ENCODE data around the gene MRPL34.
A peak's percentile ranks its signal among the peaks of the same experiment; 100 is the strongest.
"Not testable (repeated sequence)": the region's sequence is repeated elsewhere in the genome, so short reads cannot be mapped to it uniquely, and the experiment has no call there.

MRPL34 gene

GRCh38 chr19:17286263-17286662 is 19.4 kb upstream of the MRPL34 start:
- no peak for DNase-seq

GRCh38 chr19:17286752-17287151 is 18.9 kb upstream of the MRPL34 start:
- no peak for DNase-seq

GRCh38 chr19:17289489-17289888 is 16.2 kb upstream of the MRPL34 start:
- peak; percentile 68 to 78 for DNase-seq

GRCh38 chr19:17292301-17293074 is 13.2 kb upstream of the MRPL34 start:
- peak; percentile 79 to 84 for DNase-seq

- DNase-seq, result no peak
Measured at GRCh38 chr19:17293605-17294004, 12.1 kb upstream of the MRPL34 start.

GRCh38 chr19:17294051-17294891 is 11.4 kb upstream of the MRPL34 start:
- peak in 1 of 2 donors; percentile 37 for DNase-seq

- not testable (repeated sequence) for DNase-seq
Measured at GRCh38 chr19:17295551-17295950, 10.1 kb upstream of the MRPL34 start.

- DNase-seq, result no peak
Measured at GRCh38 chr19:17296273-17296672, 9.4 kb upstream of the MRPL34 start.

- DNase-seq, result no peak
Measured at GRCh38 chr19:17296976-17297375, 8.7 kb upstream of the MRPL34 start.

GRCh38 chr19:17300992-17301619 is 4.6 kb upstream of the MRPL34 start:
- DNase-seq, result no peak

- DNase-seq, result peak; percentile 42 to 48
Measured at GRCh38 chr19:17302391-17303166, 3.1 kb upstream of the MRPL34 start.

GRCh38 chr19:17303167-17303939 is 2.3 kb upstream of the MRPL34 start, which contains the start of gene ABHD8:
TSS of gene ABHD8 (minus strand) at chr19:17303425. CDS start at chr19:17301616, 1,809 bp downstream.
- peak; percentile 94 to 99 for DNase-seq

GRCh38 chr19:17303940-17304267 is 1.8 kb upstream of the MRPL34 start:
- no peak for DNase-seq

GRCh38 chr19:17304386-17305215 is 1.1 kb upstream of the MRPL34 start:
- no peak for DNase-seq

- no peak for DNase-seq
Measured at GRCh38 chr19:17305216-17305516, 506 bp upstream of the MRPL34 start.

- no peak for DNase-seq
Measured at GRCh38 chr19:17306285-17306714, 628 bp downstream of the MRPL34 start.

GRCh38 chr19:17307876-17308377 is 2.3 kb downstream of the MRPL34 start:
- DNase-seq, result no peak

- peak; percentile 99 to 100 for DNase-seq
Measured at GRCh38 chr19:17309198-17309964, 3.7 kb downstream of the MRPL34 start, which contains the start of gene DDA1. TSS of gene DDA1 (plus strand) at chr19:17309563. CDS start at chr19:17309655, 92 bp downstream.

GRCh38 chr19:17309965-17310461 is 4.3 kb downstream of the MRPL34 start:
- no peak for DNase-seq

All from inflammatory macrophage treated with lipopolysaccharide for 1 hour (primary cell).